Mucosa of stomach (tissue), 1 donor: ENCODE data around the gene MAPK11.

Source experiments
- H3K27me3 ChIP-seq: one replicate; pipeline ENCODE4 v1.7.0; 2013; ENCODE audit warnings: mild to moderate bottlenecking, low read length; ENCODE audit not compliant: control insufficient read depth, insufficient read depth
- H3K36me3 ChIP-seq: one replicate; pipeline ENCODE4 v1.7.0; 2013; ENCODE audit warnings: low read length; ENCODE audit not compliant: control insufficient read depth, insufficient read depth
- H3K4me1 ChIP-seq: one replicate; pipeline ENCODE4 v1.7.0; 2013; ENCODE audit warnings: mild to moderate bottlenecking, low read length; ENCODE audit not compliant: control insufficient read depth, insufficient read depth
- H3K4me3 ChIP-seq: one replicate; pipeline ENCODE4 v1.7.0; 2013; ENCODE audit warnings: low read length
- H3K9ac ChIP-seq: one replicate; pipeline ENCODE4 v1.7.0; 2013; ENCODE audit warnings: mild to moderate bottlenecking, low read length, moderate library complexity
- H3K9me3 ChIP-seq: one replicate; pipeline ENCODE4 v1.7.0; 2013; ENCODE audit warnings: mild to moderate bottlenecking, low read length, moderate library complexity; ENCODE audit not compliant: control insufficient read depth
- donor health status: Pancreatic carcinoma.

Gene MAPK11

GRCh38 chr22:50269573-50269969 lies 609 bp downstream of the MAPK11 start:
- Histone ChIP-seq H3K4me3 (no peak overlapping the region), H3K36me3 (no peaks in the 10 kb centered on the region), H3K9me3 (no peaks in the 10 kb centered on the region), H3K9ac (peak overlapping the region; percentile 34), H3K4me1 (peaks cover 47% of the 10 kb centered on the region), H3K27me3 (peaks cover 36% of the 10 kb centered on the region)

- H3K9me3 ChIP-seq: no peaks in the 10 kb centered on the region
- H3K36me3 ChIP-seq: no peaks in the 10 kb centered on the region
- no peak overlapping the region for H3K4me3 ChIP-seq
- peaks cover 42% of the 10 kb centered on the region for H3K4me1 ChIP-seq
- H3K27me3 ChIP-seq: peaks cover 41% of the 10 kb centered on the region
- no peak overlapping the region for H3K9ac ChIP-seq
These were observed 1.5 kb downstream of the MAPK11 start for GRCh38 chr22:50268655-50269113.

- H3K36me3 ChIP-seq: no peaks in the 10 kb centered on the region
- H3K9me3 ChIP-seq: no peaks in the 10 kb centered on the region
- no peak overlapping the region for H3K9ac ChIP-seq
- H3K4me1 ChIP-seq: peaks cover 46% of the 10 kb centered on the region
- no peak overlapping the region for H3K4me3 ChIP-seq
- peaks cover 45% of the 10 kb centered on the region for H3K27me3 ChIP-seq
These were observed 2.4 kb downstream of the MAPK11 start for GRCh38 chr22:50267591-50268390.

- no peak overlapping the region for H3K4me3 ChIP-seq
These were observed 3.2 kb downstream of the MAPK11 start for GRCh38 chr22:50266994-50267393.

GRCh38 chr22:50264946-50265669 lies 5.1 kb downstream of the MAPK11 start:
- no peaks in the 10 kb centered on the region for H3K36me3 ChIP-seq
- no peaks in the 10 kb centered on the region for H3K9me3 ChIP-seq
- H3K9ac ChIP-seq: no peak overlapping the region
- H3K4me1 ChIP-seq: peaks cover 33% of the 10 kb centered on the region
- H3K4me3 ChIP-seq: no peak overlapping the region
- H3K27me3 ChIP-seq: peaks cover 57% of the 10 kb centered on the region

More at GRCh38 chr22:50266994-50267393, 3.2 kb downstream of the MAPK11 start:
- H3K9ac ChIP-seq: no peak overlapping the region
- H3K4me1 ChIP-seq: peaks cover 46% of the 10 kb centered on the region
- H3K36me3 ChIP-seq: no peaks in the 10 kb centered on the region
- H3K27me3 ChIP-seq: peaks cover 52% of the 10 kb centered on the region
- no peaks in the 10 kb centered on the region for H3K9me3 ChIP-seq

GRCh38 chr22:50264104-50264745 lies 6.0 kb downstream of the MAPK11 start:
- no peaks in the 10 kb centered on the region for H3K36me3 ChIP-seq
- H3K9ac ChIP-seq: no peak overlapping the region
- H3K9me3 ChIP-seq: no peaks in the 10 kb centered on the region
- peaks cover 26% of the 10 kb centered on the region for H3K4me1 ChIP-seq
- H3K4me3 ChIP-seq: no peak overlapping the region
- peaks cover 56% of the 10 kb centered on the region for H3K27me3 ChIP-seq

GRCh38 chr22:50262973-50263617 lies 7.1 kb downstream of the MAPK11 start:
- H3K9ac ChIP-seq: no peak overlapping the region
- H3K36me3 ChIP-seq: no peaks in the 10 kb centered on the region
- peaks cover 59% of the 10 kb centered on the region for H3K27me3 ChIP-seq
- no peak overlapping the region for H3K4me3 ChIP-seq
- H3K9me3 ChIP-seq: no peaks in the 10 kb centered on the region
- peaks cover 15% of the 10 kb centered on the region for H3K4me1 ChIP-seq

GRCh38 chr22:50262460-50262911 lies 7.7 kb downstream of the MAPK11 start:
- H3K36me3 ChIP-seq: no peaks in the 10 kb centered on the region
- H3K9me3 ChIP-seq: no peaks in the 10 kb centered on the region

GRCh38 chr22:50261615-50262459 lies 8.3 kb downstream of the MAPK11 start, which contains the start of gene MAPK12:
MAPK12 (minus strand) TSS chr22:50261683; CDS start chr22:50261509, 174 bp downstream.
- H3K4me3 ChIP-seq: no peak within 1 kb of the TSS
- H3K9ac ChIP-seq: no peak within 1 kb of the TSS
- H3K27me3 ChIP-seq: peaks cover 51% of the 10 kb centered on the region

More at GRCh38 chr22:50262460-50262911, 7.7 kb downstream of the MAPK11 start:
- H3K9ac ChIP-seq: no peak overlapping the region
- H3K4me3 ChIP-seq: no peak overlapping the region
- peaks cover 12% of the 10 kb centered on the region for H3K4me1 ChIP-seq
- H3K27me3 ChIP-seq: peaks cover 56% of the 10 kb centered on the region

GRCh38 chr22:50260801-50261614 lies 9.2 kb downstream of the MAPK11 start:
- H3K9me3 ChIP-seq: no peaks in the 10 kb centered on the region
- peaks cover 12% of the 10 kb centered on the region for H3K4me1 ChIP-seq
- H3K9ac ChIP-seq: no peak overlapping the region
- no peak overlapping the region for H3K4me3 ChIP-seq
- H3K27me3 ChIP-seq: peaks cover 43% of the 10 kb centered on the region
- H3K36me3 ChIP-seq: no peaks in the 10 kb centered on the region

More at GRCh38 chr22:50261615-50262459, 8.3 kb downstream of the MAPK11 start, which contains the start of gene MAPK12:
- no peaks in the 10 kb centered on the region for H3K36me3 ChIP-seq
- H3K9me3 ChIP-seq: no peaks in the 10 kb centered on the region
- H3K4me1 ChIP-seq: peaks cover 12% of the 10 kb centered on the region
